HepG2 (cell line): Measurements from ENCODE around the gene TK2. TPM values are rescaled to one million over a fixed set of nuclear protein-coding genes. Genes with fewer than 3 reads are reported as not detected.

ENCODE experiments used
- ATAC-seq: fragments of 200-7000 bp; cut with Tn5 transposase; 3 replicates; pipeline ENCODE4 v1.9.1; 2020; ENCODE audit warnings: mild to moderate bottlenecking, moderate library complexity
- BruUV-seq: library from RNA; stranded (reverse); fragments of 400-500 nt; replicated peaks from 2 replicates; lab custom pipeline; 2021; lab: Mats Ljungman, UMichigan
- CTCF ChIA-PET: fragments of 300-600 bp; formaldehyde crosslinking; extraction: SDS; loops from one replicate; lab custom pipeline; 2021; ENCODE audit warnings: low total read pairs, inconsistent platforms, low intra/inter-chr PET ratio; lab: Yijun Ruan, JAX
- POLR2A ChIA-PET: fragments of 350-600 bp; sonication (Branson Sonifier 250); formaldehyde crosslinking; loops from one replicate; lab custom pipeline; 2020; ENCODE audit warnings: antibody characterized with exemption, inconsistent platforms; lab: Yijun Ruan, JAX
- DNase-seq: peaks from one replicate; pipeline ENCODE4 v3.0.0-alpha.2; 2015; ENCODE audit warnings: low spot score
- FAIRE-seq: peaks from 3 replicates; lab custom pipeline; 2011; peaks lifted over from hg19 to GRCh38; lab: Jason Lieb, UNC
- H2AFZ ChIP-seq: one replicate; pipeline ENCODE4 v1.6.1; 2011; ENCODE audit warnings: low read length, inconsistent platforms
- H3K27ac ChIP-seq: fragments of 300-600 bp; 3 replicates; pipeline ENCODE4 v1.8.0; 2011; ENCODE audit warnings: mixed run types, mild to moderate bottlenecking, mixed read lengths, low read length, inconsistent platforms; ENCODE audit not compliant: insufficient read depth; ENCODE audit errors: extremely low read length
- H3K27me3 ChIP-seq, 2 experiments: fragments of 200-600 bp in 1 of 2; 2 replicates in 1 of 2; 3 replicates in 1 of 2; pipeline versions ENCODE4 v1.6.0 to v1.8.0; 2011; ENCODE audit warnings: low read length in 2 of 2, mild to moderate bottlenecking in 2 of 2, moderate library complexity in 2 of 2, inconsistent platforms in 1 of 2; ENCODE audit not compliant: insufficient read depth in 2 of 2, control insufficient read depth in 1 of 2
- H3K36me3 ChIP-seq, 2 experiments: fragments of 200-600 bp in 1 of 2; replicated peaks in 1 of 2; 2 replicates in 1 of 2; 3 replicates in 1 of 2; pipeline versions ENCODE4 v1.5.1 to v1.8.0; 2011; ENCODE audit warnings: low read length in 2 of 2, inconsistent platforms in 1 of 2; ENCODE audit not compliant: insufficient read depth in 2 of 2, control insufficient read depth in 1 of 2
- H3K4me1 ChIP-seq: 2 replicates; pipeline ENCODE4 v1.5.1; 2012; ENCODE audit warnings: low read length, inconsistent platforms; ENCODE audit not compliant: insufficient read depth
- H3K4me2 ChIP-seq: 2 replicates; pipeline ENCODE4 v1.6.0; 2011; ENCODE audit warnings: low read depth, low read length, inconsistent platforms
- H3K4me3 ChIP-seq, 3 experiments: fragments of 200-600 bp in 1 of 3; sonication (generic), shearing (Covaris generic) in 1 of 3; replicated peaks in 1 of 3; 2 replicates each; pipeline ENCODE4 v1.5.1; 2011 to 2016; ENCODE audit warnings: low read length in 3 of 3, inconsistent platforms in 2 of 3, low read depth in 2 of 3, mild to moderate bottlenecking in 2 of 3, control low read depth in 1 of 3, mixed read lengths in 1 of 3; ENCODE audit not compliant: insufficient read depth in 1 of 3
- H3K79me2 ChIP-seq: one replicate; pipeline ENCODE4 v1.6.1; 2011; ENCODE audit warnings: low read length, inconsistent platforms; ENCODE audit not compliant: insufficient read depth
- H3K9ac ChIP-seq: 2 replicates; pipeline ENCODE4 v1.6.0; 2011; ENCODE audit warnings: mild to moderate bottlenecking, low read depth, low read length, inconsistent platforms; ENCODE audit not compliant: insufficient read depth
- H3K9me3 ChIP-seq: 2 replicates; pipeline ENCODE4 v1.5.1; 2012; ENCODE audit warnings: mild to moderate bottlenecking, low read length
- H4K20me1 ChIP-seq: 2 replicates; pipeline ENCODE4 v1.6.0; 2011; ENCODE audit warnings: inconsistent platforms, mild to moderate bottlenecking, low read length, moderate library complexity; ENCODE audit not compliant: insufficient read depth
- CENPT ChIP-seq: sonication (generic); formaldehyde crosslinking; IDR thresholded peaks from 2 replicates; pipeline ENCODE4 v1.8.0; 2022; ENCODE audit warnings: low read depth, mild to moderate bottlenecking, moderate library complexity, missing genetic modification reagents
- GZF1 ChIP-seq: sonication (generic); formaldehyde crosslinking; IDR thresholded peaks from 2 replicates; pipeline ENCODE4 v1.5.1; 2020; ENCODE audit warnings: mild to moderate bottlenecking, missing genetic modification reagents
- PAXIP1 ChIP-seq: sonication (generic); formaldehyde crosslinking; conservative IDR thresholded peaks from 2 replicates; pipeline ENCODE4 v1.4.0; 2020; ENCODE audit warnings: mild to moderate bottlenecking, missing genetic modification reagents, moderate library complexity
- SRF ChIP-seq: IDR thresholded peaks from 2 replicates; pipeline ENCODE4 v1.6.1; 2011; ENCODE audit warnings: mild to moderate bottlenecking, low read depth, low read length, moderate library complexity
- TCF7 ChIP-seq: sonication (generic); IDR thresholded peaks from 2 replicates; pipeline ENCODE4 v1.6.1; 2016; ENCODE audit warnings: antibody characterized with exemption, low read depth
- TEAD2 ChIP-seq: sonication (generic); formaldehyde crosslinking; IDR thresholded peaks from 2 replicates; pipeline ENCODE4 v1.9.0; 2021; ENCODE audit warnings: missing genetic modification reagents
- TEAD3 ChIP-seq: optimal IDR thresholded peaks from 2 replicates; pipeline ENCODE3; 2016; ENCODE audit warnings: borderline replicate concordance
- ZBTB2 ChIP-seq: sonication (generic); formaldehyde crosslinking; IDR thresholded peaks from 2 replicates; pipeline ENCODE4 v1.8.0; 2022; ENCODE audit warnings: low read depth, missing genetic modification reagents
- ZFP1 ChIP-seq: IDR thresholded peaks from 2 replicates; pipeline ENCODE4 v1.6.1; 2016
- ZHX1 ChIP-seq: sonication (generic); formaldehyde crosslinking; IDR thresholded peaks from 2 replicates; pipeline ENCODE4 v1.8.1; 2022; ENCODE audit warnings: low read depth, mild to moderate bottlenecking, missing genetic modification reagents
- ZNF230 ChIP-seq: sonication (generic); formaldehyde crosslinking; IDR thresholded peaks from 2 replicates; pipeline ENCODE4 v1.4.0; 2020; ENCODE audit warnings: mild to moderate bottlenecking, missing genetic modification reagents
- ZNF282 ChIP-seq: fragments of 450-650 bp; IDR thresholded peaks from 2 replicates; pipeline ENCODE4 v1.6.1; 2018; ENCODE audit not compliant: partially characterized antibody
- ZNF572 ChIP-seq: sonication (generic); formaldehyde crosslinking; IDR thresholded peaks from 2 replicates; pipeline ENCODE4 v1.5.1; 2020; ENCODE audit warnings: mild to moderate bottlenecking, missing genetic modification reagents
- ZNF576 ChIP-seq: sonication (generic); formaldehyde crosslinking; IDR thresholded peaks from 2 replicates; pipeline ENCODE4 v1.4.0; 2020; ENCODE audit warnings: mild to moderate bottlenecking, missing genetic modification reagents
- WGBS: methylation state at CpG from one replicate; pipeline ENCODE4 v1.1.6; 2017; ENCODE audit warnings: low lambda C conversion rate; 5-methylcytosine and 5-hydroxymethylcytosine counted together
- in situ Hi-C: cut with HindIII; loops from 2 replicates; pipeline ENCODE4 v1.10.0; 2017; ENCODE audit warnings: low pct_unique_long_range_greater_than_20kb; ENCODE audit not compliant: extremely low pct_ligation_motif_present
- intact Hi-C: fragments of 100-400 bp; cut with micrococcal nuclease; formaldehyde crosslinking; loops from one replicate; pipeline ENCODE4 v1.10.0; 2022; ENCODE audit not compliant: unreplicated experiment
- polyA plus RNA-seq, 8 experiments: library from polyadenylated mRNA; depleted of rRNA in 3 of 8; stranded (reverse) in 7 of 8; unstranded in 1 of 8; fragments of >200 nt; fragmentation: Illumina TruSeq in 4 of 8; extraction: Trizol in 4 of 8; gene quantifications; 2 replicates each; pipeline versions ENCODE4 v1.2.1 to v1.2.3, GENCODE V29; 2011 to 2016; ENCODE audit warnings: low read depth in 4 of 8, missing spikeins in 1 of 8, mixed read lengths in 1 of 8; ENCODE audit not compliant: insufficient read depth in 1 of 8
- total RNA-seq, 5 experiments: library from RNA; depleted of rRNA; stranded (reverse); fragments of >200 nt; fragmentation: Illumina TruSeq; extraction: Trizol; gene quantifications; 2 replicates each; pipeline ENCODE4 v1.2.3, GENCODE V29; 2016; ENCODE audit warnings: low read depth in 1 of 5

The TK2 gene
- total and polyA plus RNA-seq, 2 of the 13 experiments (the other 11 are each of a cell fraction or from before 2014, with no cell fraction given) = 18.7 to 21.0 TPM

- POLR2A ChIA-PET = no interaction called here
- H4K20me1 ChIP-seq = no peaks in the 10 kb centered on the region
- H3K27ac ChIP-seq = no peak overlapping the region
- no peak for TF ChIP-seq ZNF572 (CRISPR knock-in tag)
- no peak for TF ChIP-seq ZBTB2 (CRISPR knock-in tag)
- no peak for TF ChIP-seq ZHX1 (CRISPR knock-in tag)
- TF ChIP-seq GZF1 (CRISPR knock-in tag) = no peak
- no peak for TF ChIP-seq SRF
- no peak for TF ChIP-seq CENPT (CRISPR knock-in tag)
- TF ChIP-seq PAXIP1 (CRISPR knock-in tag) = no peak
- TF ChIP-seq TEAD3 (CRISPR knock-in tag) = no peak
- no peak for TF ChIP-seq ZNF282
- TF ChIP-seq ZNF230 (CRISPR knock-in tag) = no peak
- TF ChIP-seq TCF7 = no peak
- no peak for TF ChIP-seq TEAD2 (CRISPR knock-in tag)
- TF ChIP-seq ZFP1 = no peak
- TF ChIP-seq ZNF576 (CRISPR knock-in tag) = no peak
- TF ChIP-seq, all 625 proteins: peak for 0
- 85% methylated on average over 1 of the region's 1 CpG for WGBS
- H3K9me3 ChIP-seq = no peaks in the 10 kb centered on the region
- in situ Hi-C loops (no loop called here), intact Hi-C loops (no loop called here)
- no TSS peak for BruUV-seq
- DNase-seq = no peak
- H3K79me2 ChIP-seq = no peaks in the 10 kb centered on the region
- no peak for FAIRE-seq
- no peaks in the 10 kb centered on the region for H3K36me3 ChIP-seq
- no peak overlapping the region for H2AFZ ChIP-seq
- H3K4me1 ChIP-seq = no peaks in the 10 kb centered on the region
- no peak overlapping the region for H3K4me2 ChIP-seq
- CTCF ChIA-PET = no interaction called here
- H3K4me3 ChIP-seq = no peak overlapping the region
- ATAC-seq = no peak
- peaks cover 0 to 14% of the 10 kb centered on the region in 2 experiments; a peak in 2 of 5 replicates for H3K27me3 ChIP-seq
- no peak overlapping the region for H3K9ac ChIP-seq
Measured at GRCh38 chr16:66574081-66574480, 24.2 kb upstream of the TK2 start.
